CD4-positive, alpha-beta T cell treated with Interleukin-12 subunit alpha and Interleukin-12 subunit beta, for 1 hour (primary cell): Measurements from ENCODE around the gene LIM2.
A peak's percentile ranks its signal among the peaks of the same experiment; 100 is the strongest.

Source experiments
- DNase-seq: peaks from one replicate; pipeline ENCODE4 v3.0.0-alpha.2; 2020

The LIM2 gene

DNA sequence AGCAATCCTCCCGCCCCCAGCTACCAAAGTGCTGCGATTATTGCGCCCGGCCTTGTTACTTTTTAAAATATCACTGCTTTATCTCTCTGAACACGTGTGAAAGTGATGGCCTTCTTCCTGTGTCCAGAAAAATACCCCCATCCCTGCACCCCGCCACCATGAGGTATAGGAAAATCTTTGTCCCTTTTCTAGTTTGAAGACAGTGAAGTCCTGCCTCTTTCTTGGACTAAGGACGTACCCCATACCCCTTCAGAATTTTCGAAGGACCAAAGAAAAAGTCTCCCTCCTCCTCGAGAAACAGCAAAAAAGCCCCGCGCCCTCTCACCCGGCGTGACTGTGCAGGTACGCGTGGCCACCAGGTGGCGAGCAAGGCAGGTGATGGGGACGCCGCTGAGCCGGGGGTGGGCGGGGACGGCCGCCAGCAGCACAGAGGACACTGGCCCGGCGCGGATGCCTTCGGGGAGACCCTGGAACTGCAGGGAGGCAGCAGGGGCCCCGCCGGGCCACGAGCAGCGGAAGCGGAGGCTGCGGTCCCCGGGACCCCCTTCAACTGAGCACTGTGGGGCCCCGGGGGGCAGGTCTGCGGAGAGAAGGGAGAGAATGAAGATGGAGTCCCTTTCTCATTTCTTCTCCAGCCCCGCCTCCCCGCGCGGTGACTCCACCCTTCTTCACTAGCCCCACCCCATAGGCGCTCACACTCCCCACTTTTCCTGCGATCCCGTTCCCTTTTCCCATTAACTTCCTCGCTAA is 49.0 kb downstream of the LIM2 start:
- peak; percentile 85 for DNase-seq

DNA sequence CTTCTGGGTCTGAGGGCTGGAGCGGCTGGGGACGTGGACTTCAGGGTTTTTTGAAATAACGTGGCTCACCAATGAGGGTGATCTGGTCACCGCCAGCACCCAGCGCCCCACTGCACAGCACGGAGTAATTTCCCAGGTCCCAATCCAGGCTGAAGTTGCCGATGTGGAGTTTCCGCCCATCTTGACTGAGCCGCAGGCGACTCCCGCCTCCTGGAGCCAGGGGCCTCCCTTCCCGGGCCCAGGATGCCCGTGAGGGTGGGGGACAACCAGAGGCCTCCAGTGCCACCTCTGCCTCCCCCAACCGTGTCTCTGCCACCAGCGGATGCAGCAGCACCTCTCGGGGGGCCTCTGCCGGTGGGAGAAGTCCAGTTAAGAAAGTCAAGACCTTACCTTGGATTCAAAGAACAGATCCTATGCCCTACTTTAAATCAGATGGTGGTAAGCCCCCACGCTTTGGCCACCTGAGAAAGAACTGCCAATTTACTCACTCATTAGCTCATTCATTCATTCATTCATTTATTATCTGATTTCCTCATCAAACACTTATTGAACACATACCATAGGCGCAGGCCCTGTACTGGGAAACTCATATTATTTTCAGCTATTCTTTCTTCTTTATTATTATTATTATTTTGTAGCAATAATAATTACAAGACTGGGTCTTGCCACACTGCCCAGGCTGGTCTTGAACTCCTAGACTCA is 49.8 kb downstream of the LIM2 start:
- DNase-seq: no peak

DNA sequence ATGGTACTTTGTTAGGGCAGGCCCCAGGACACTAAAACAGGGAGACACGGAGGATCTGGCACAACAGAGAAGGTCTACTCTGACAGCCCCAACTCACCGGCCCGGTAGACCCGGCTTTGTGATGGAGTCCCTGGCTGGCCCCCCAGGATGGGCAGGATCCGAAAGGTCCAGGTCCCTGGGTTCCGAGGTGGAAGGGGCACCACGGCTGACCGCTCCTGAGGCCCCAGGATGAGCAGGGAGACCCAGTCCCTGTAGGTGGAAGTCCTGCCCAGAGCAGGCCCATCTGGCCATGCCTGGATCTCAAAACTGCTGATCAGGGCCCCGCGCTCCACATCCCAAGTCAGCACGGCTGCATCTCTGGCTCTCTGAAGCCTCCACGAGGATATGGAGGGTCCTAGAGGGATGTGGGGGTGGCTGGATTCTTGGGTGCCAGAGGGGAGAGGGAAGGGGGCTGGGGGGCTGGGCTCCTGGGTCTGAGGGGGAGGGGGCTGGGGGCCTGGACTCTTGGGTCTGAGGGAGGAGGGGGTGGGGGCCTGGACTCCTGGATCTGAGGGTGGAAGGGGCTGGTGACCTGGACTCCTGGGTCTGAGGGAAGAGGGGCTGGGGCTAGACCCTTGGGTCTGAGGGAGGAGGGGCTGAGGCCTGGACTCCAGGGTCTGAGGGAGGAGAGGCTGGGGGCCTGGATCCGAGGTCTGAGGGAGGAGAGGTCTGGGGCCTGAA is 50.5 kb downstream of the LIM2 start:
- no peak for DNase-seq

DNA sequence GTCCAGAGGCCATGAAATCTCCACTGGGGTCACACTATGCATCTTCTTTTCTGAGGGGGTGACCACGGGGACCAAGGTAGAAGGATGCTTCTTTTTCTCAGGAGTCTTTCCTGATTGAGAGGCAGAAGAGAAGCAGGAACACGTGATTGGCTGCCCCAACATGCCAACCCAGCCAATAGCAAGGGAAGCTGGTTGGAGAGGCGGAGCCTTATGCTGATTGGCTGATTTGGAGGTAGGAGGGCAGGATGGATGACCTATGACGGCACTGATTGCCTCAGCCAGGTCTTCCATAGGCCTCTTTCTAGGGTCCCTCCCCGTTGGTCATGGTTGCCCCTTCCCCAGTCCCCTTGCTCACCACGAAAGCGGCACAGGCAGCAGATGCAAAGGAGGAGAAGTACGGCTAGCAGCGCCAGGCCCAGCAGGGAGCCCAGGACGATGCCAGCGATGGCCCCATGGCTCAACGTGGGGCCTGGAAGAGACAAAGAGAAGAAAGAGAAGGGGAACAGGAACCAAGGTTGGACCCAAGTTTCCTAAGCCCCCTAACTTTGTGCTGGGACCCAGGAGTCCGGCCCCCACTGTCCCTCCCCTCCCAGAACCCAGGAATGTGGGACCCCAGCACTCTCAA is 53.8 kb downstream of the LIM2 start:
- no peak for DNase-seq

DNA sequence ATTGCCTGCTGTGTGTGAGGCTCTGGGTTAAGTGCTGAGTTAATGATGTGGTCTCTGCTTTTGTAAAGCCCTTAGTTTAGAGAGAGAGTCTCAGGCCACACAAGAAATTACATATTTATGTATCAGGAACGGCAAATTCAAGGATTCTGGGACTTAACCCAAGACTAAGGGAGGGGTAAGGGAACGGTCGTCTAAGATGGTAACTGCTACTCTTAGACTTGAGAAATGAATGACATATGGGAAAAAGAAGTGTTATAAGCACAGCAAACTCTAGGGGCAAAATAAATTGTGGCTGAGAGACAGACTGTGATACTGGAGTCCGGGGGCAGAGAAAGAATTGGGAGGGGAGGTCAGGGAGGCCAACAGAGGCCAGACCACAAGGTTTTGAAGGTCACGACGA is 56.1 kb downstream of the LIM2 start:
- DNase-seq: no peak

DNA sequence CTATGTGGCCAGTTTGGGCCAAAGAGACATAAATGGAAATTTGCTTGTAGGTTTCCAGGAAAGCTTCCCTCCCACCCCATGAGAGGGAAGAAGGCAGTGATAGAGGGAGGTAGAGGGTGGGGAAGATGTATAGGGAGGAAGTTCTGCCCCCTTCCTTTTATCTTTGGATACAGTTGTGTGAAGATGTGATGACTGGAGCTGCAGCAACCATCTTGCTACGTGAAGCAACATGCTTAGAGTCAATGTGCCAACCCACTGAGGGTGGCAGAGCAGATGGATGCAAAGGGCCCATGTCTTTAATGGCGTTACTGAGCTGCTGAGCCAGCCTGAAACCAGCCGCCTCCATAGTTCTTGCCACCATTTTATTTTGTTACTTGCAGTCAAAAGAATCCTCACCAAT is 56.6 kb downstream of the LIM2 start:
- DNase-seq: no peak

DNA sequence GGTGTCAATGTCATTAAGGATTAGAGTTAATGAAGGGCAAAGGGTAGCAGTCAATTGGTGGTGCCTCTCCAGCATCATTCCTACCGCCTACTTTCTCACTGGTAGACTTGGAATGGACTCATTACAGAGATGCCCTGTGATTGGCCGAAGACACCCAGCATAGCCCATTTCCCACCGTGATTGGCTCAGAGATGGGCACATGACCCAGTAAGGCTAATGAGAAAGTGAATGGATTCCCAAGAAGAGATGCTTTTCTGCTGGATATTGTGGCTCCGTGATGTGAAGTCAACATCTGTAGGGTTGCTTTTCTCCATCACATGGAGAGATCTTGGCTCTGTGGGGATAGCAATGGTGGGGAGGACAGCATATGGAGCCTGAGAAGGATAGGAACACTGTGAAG is 57.4 kb downstream of the LIM2 start:
- no peak for DNase-seq
